ENCODE measurements around the gene BCAP31. TPM values are rescaled to one million over a fixed set of nuclear protein-coding genes. Genes with fewer than 3 reads are reported as not detected.
"Not testable (repeated sequence)": the region's sequence is repeated elsewhere in the genome, so short reads cannot be mapped to it uniquely, and the experiment has no call there.

Gene BCAP31
- total RNA-seq, 1 experiment from 2014 or later = 432 TPM

DNA sequence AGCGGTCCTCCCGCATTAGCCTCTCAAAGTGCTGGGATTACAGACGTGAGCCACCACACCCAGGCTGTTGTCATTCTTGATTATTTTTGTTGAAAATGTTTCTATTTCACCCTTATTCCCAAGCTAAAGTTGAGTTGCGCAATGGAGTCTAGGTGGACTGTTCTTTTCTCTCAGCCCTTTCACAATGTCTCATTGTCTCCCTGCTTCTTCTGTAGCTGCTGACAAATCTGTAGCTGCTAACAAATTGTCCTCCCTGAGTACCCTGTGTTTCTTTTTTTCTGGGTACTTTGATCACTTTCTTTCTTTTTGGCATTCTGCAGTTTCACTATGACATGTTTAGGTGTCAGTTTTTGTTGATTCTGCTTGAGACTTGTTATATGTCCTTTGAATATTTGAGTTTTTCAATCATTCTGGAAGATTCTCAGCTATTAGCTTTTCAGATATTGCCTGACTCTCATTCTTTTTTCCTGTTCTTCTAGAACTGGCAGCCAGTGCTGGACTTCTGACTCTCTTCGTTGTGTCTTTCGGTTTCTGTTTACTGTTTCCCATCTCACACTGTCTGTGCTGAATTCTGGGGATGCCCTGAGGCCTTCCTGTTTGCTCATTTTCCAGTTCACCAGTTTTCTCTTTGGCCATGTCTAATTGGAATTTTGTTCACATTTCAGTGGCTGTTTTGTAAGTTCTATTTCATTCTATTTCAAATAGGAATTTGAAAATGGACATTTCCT, 7.1 kb upstream of the BCAP31 start:
- CTCF ChIA-PET = no interaction called here
- H3K36me3 ChIP-seq (ENCODE audit: control insufficient read depth, insufficient read depth, low read length) = no peaks in the 10 kb centered on the region
- DNase-seq (ENCODE audit: low read depth, low spot score) (no peak), ATAC-seq (no peak)
- H3K27ac ChIP-seq (ENCODE audit: low read length) = no peak overlapping the region
- H3K27me3 ChIP-seq (ENCODE audit: control insufficient read depth, insufficient read depth, low read length) = no peaks in the 10 kb centered on the region
- no peak overlapping the region for H3K4me3 ChIP-seq (ENCODE audit: low read depth in 2 of 2, low read length in 2 of 2)
- intact Hi-C loops (cut with micrococcal nuclease; ENCODE audit: unreplicated experiment) (no loop called here), in situ Hi-C loops (cut with HindIII; ENCODE audit: low pct_unique_long_range_greater_than_20kb, low sequenced_read_pairs) (no loop called here)
- no TSS peak for BruUV-seq (replicated peaks)
- POLR2A ChIA-PET = no interaction called here
- peaks cover 14% of the 10 kb centered on the region for H3K4me1 ChIP-seq (ENCODE audit: control insufficient read depth, insufficient read depth, low read length)
- 0 out of 2 replicates have a peak, but pooled peaks cover 3% of the 10 kb centered on the region for H3K9me3 ChIP-seq (ENCODE audit: control insufficient read depth, insufficient read depth, low read depth, low read length)
- TF ChIP-seq POLR2AphosphoS5 (IDR thresholded peaks at IDR 0.05; ENCODE audit: low read depth, low read length) = no peak
- TF ChIP-seq, protein P1, sequence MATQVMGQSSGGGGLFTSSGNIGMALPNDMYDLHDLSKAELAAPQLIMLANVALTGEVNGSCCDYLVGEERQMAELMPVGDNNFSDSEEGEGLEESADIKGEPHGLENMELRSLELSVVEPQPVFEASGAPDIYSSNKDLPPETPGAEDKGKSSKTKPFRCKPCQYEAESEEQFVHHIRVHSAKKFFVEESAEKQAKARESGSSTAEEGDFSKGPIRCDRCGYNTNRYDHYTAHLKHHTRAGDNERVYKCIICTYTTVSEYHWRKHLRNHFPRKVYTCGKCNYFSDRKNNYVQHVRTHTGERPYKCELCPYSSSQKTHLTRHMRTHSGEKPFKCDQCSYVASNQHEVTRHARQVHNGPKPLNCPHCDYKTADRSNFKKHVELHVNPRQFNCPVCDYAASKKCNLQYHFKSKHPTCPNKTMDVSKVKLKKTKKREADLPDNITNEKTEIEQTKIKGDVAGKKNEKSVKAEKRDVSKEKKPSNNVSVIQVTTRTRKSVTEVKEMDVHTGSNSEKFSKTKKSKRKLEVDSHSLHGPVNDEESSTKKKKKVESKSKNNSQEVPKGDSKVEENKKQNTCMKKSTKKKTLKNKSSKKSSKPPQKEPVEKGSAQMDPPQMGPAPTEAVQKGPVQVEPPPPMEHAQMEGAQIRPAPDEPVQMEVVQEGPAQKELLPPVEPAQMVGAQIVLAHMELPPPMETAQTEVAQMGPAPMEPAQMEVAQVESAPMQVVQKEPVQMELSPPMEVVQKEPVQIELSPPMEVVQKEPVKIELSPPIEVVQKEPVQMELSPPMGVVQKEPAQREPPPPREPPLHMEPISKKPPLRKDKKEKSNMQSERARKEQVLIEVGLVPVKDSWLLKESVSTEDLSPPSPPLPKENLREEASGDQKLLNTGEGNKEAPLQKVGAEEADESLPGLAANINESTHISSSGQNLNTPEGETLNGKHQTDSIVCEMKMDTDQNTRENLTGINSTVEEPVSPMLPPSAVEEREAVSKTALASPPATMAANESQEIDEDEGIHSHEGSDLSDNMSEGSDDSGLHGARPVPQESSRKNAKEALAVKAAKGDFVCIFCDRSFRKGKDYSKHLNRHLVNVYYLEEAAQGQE (IDR thresholded peaks at IDR 0.05; ENCODE audit: insufficient read depth in 1 of 2, low read depth in 2 of 2, low read length in 1 of 2) = no peak
- TF ChIP-seq TCF7L2 (IDR thresholded peaks at IDR 0.05; ENCODE audit: low read depth, low read length) = no peak
- no peak for TF ChIP-seq SIN3A (IDR thresholded peaks at IDR 0.05; ENCODE audit: borderline replicate concordance, insufficient read depth, low read depth, low read length)
- TF ChIP-seq, protein P2, sequence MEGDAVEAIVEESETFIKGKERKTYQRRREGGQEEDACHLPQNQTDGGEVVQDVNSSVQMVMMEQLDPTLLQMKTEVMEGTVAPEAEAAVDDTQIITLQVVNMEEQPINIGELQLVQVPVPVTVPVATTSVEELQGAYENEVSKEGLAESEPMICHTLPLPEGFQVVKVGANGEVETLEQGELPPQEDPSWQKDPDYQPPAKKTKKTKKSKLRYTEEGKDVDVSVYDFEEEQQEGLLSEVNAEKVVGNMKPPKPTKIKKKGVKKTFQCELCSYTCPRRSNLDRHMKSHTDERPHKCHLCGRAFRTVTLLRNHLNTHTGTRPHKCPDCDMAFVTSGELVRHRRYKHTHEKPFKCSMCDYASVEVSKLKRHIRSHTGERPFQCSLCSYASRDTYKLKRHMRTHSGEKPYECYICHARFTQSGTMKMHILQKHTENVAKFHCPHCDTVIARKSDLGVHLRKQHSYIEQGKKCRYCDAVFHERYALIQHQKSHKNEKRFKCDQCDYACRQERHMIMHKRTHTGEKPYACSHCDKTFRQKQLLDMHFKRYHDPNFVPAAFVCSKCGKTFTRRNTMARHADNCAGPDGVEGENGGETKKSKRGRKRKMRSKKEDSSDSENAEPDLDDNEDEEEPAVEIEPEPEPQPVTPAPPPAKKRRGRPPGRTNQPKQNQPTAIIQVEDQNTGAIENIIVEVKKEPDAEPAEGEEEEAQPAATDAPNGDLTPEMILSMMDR (IDR thresholded peaks at IDR 0.05) = no peak

DNA sequence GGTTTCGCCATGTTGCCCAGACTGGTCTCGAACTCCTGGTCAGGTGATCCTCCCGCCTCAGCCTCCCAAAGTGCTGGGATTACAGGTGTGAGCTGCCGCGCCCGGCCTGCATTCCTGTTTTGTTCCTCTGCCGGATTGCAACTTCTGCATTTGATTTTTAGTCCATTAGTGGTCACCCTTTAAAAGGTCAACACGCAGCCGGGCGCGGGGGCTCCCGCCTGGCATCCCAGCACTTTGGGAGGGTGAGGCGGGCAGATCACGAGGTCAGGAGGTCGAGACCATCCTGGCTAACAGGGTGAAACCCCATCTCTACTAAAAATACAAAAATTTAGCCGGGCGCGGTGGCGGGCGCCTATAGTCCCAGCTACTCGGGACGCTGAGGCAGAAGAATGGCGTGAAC, 5.9 kb upstream of the BCAP31 start:
- intact Hi-C loops (cut with micrococcal nuclease; ENCODE audit: unreplicated experiment); in situ Hi-C loops (cut with HindIII; ENCODE audit: low pct_unique_long_range_greater_than_20kb, low sequenced_read_pairs); H3K4me3 ChIP-seq (ENCODE audit: low read depth in 2 of 2, low read length in 2 of 2); BruUV-seq (replicated peaks); H3K36me3 ChIP-seq (ENCODE audit: control insufficient read depth, insufficient read depth, low read length); H3K27me3 ChIP-seq (ENCODE audit: control insufficient read depth, insufficient read depth, low read length); ATAC-seq; CTCF ChIA-PET; H3K9me3 ChIP-seq (ENCODE audit: control insufficient read depth, insufficient read depth, low read depth, low read length); DNase-seq (ENCODE audit: low read depth, low spot score); POLR2A ChIA-PET; H3K27ac ChIP-seq (ENCODE audit: low read length): not testable (repeated sequence)
- peaks cover 14% of the 10 kb centered on the region for H3K4me1 ChIP-seq (ENCODE audit: control insufficient read depth, insufficient read depth, low read length)

DNA sequence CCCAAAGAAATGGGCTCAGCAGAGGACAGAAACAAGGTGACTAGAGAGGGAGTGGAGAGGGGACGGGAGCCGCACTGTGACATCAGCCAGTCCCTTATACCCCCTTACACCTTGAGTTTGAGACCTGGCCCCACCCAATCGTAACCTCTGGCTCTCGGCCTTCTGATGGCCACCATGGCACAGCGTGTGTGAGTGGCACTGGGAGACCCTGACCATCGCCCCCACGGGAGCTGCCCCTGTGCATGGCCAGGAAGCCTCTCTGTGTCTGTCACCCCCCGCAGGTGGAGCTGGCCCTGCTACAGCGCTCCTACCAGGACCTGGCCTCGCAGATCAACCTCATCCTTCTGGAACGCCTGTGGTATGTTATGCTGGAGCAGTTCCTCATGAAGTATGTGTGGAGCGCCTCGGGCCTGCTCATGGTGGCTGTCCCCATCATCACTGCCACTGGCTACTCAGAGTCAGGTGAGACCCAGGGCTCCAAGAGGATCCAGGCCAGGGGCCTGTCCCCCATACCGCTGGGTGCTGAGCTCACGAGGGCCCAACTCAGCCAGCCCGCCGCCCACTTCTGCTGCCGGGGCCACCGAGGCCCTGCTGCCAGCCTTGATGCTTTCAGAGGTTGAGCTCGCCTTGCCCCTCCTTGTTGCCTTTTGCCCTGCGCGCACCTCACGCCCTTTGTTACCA, 4.9 kb upstream of the BCAP31 start:
- peaks cover 14% of the 10 kb centered on the region for H3K4me1 ChIP-seq (ENCODE audit: control insufficient read depth, insufficient read depth, low read length)
- CTCF ChIA-PET = no interaction called here
- POLR2A ChIA-PET = interaction anchor here (0.7 kb wide), 2 partner anchors 16 to 247 kb away, joined by 3 to 4 read pairs; no protein-coding TSS in a partner anchor
- no peak overlapping the region for H3K4me3 ChIP-seq (ENCODE audit: low read depth in 2 of 2, low read length in 2 of 2)
- in situ Hi-C loops (cut with HindIII; ENCODE audit: low pct_unique_long_range_greater_than_20kb, low sequenced_read_pairs) (no loop called here), intact Hi-C loops (cut with micrococcal nuclease; ENCODE audit: unreplicated experiment) (no loop called here)
- H3K9me3 ChIP-seq (ENCODE audit: control insufficient read depth, insufficient read depth, low read depth, low read length) = 0 out of 2 replicates have a peak, but pooled peaks cover 3% of the 10 kb centered on the region
- TF ChIP-seq, protein P1 (IDR thresholded peaks at IDR 0.05; ENCODE audit: insufficient read depth in 1 of 2, low read depth in 2 of 2, low read length in 1 of 2) = no peak
- TF ChIP-seq SIN3A (IDR thresholded peaks at IDR 0.05; ENCODE audit: borderline replicate concordance, insufficient read depth, low read depth, low read length) (no peak), TCF7L2 (IDR thresholded peaks at IDR 0.05; ENCODE audit: low read depth, low read length) (no peak), POLR2AphosphoS5 (IDR thresholded peaks at IDR 0.05; ENCODE audit: low read depth, low read length) (no peak)
- TF ChIP-seq, protein P2 (IDR thresholded peaks at IDR 0.05) = no peak
- no TSS peak for BruUV-seq (replicated peaks)
- no peak for ATAC-seq
- H3K36me3 ChIP-seq (ENCODE audit: control insufficient read depth, insufficient read depth, low read length) = no peaks in the 10 kb centered on the region
- DNase-seq (ENCODE audit: low read depth, low spot score) = no peak
- no peaks in the 10 kb centered on the region for H3K27me3 ChIP-seq (ENCODE audit: control insufficient read depth, insufficient read depth, low read length)
- H3K27ac ChIP-seq (ENCODE audit: low read length) = no peak overlapping the region; the same call in 1 of the 2 replicates

Data from Panc1 (cell line).